ENCODE results near the gene MPZL3. TPM values are rescaled to one million over a fixed set of nuclear protein-coding genes. Genes with fewer than 3 reads are reported as not detected.
A peak's percentile ranks its signal among the peaks of the same experiment; 100 is the strongest.

The MPZL3 gene
- total RNA-seq, 1 experiment from 2014 or later: 2.2 TPM

DNA sequence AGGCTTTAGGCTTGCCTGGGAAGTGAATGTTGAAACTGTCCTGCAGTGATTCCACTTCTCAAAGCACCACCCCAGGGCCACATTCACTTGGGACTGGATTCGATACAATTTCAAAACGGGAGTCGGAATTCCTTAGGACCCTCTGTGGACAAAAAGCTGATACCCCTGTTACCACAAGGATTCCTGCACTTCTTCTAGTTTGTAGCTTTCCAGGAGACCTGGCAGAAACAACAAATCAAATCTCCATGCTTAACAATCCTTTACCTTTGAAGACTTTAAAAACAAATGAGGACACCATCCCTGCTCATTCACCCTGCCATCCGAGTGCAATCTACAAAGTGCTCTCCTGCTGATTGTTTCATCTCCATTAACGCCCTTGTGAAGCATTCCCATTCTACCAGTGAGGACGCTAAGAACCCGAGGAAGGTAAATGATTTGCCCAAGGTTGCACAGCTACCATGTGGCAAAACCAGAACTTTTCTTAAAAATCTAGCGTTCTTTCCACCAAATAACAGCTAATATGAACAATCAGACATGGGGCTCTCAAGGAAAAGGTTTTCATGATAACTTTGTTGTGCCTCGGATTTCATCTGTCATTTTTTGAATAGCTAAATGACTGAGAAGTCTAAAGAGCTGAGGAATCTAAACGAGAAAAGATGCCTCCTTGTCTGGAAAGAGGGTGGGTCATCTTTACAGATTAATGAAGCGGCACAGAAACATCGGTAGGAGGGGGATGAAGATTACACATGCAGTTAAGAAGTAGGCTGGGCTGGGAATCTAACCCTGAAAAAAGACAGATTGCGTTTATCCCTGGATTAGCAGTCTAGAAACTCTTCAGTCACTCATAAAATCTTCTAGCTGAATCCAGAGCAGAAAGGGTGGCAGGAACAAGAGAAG lies 12.7 kb upstream of the MPZL3 start:
- DNase-seq (ENCODE audit: low read depth): no peak

- peak; percentile 62 for DNase-seq (ENCODE audit: low read depth)
These were observed 11.8 kb upstream of the MPZL3 start, which contains the start of gene MPZL2 for GRCh38 chr11:118263695-118264568. TSS of gene MPZL2 (minus strand) at chr11:118264297. CDS start at chr11:118264153, 144 bp downstream.

GRCh38 chr11:118263112-118263511 lies 10.9 kb upstream of the MPZL3 start:
- no peak for DNase-seq (ENCODE audit: low read depth)

DNA sequence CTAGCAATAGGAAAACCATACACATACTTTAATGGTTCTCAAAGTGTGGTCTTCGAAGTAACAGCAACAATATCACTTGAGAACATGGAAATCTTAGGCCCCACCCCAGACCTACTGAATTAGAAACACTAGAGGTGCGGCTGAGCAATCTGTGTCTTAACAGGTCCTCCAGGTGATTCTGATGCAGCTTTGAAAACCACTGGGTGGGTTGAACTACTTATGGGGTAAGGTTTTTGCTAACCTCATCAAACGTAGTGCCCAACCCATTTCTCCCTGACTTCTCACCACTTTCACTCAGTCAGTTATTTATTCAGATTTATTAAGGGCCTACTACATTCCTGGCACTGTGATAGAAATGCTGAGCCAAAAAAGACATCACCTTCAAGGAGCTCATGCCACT lies 8.2 kb upstream of the MPZL3 start:
- no peak for DNase-seq (ENCODE audit: low read depth)

DNA sequence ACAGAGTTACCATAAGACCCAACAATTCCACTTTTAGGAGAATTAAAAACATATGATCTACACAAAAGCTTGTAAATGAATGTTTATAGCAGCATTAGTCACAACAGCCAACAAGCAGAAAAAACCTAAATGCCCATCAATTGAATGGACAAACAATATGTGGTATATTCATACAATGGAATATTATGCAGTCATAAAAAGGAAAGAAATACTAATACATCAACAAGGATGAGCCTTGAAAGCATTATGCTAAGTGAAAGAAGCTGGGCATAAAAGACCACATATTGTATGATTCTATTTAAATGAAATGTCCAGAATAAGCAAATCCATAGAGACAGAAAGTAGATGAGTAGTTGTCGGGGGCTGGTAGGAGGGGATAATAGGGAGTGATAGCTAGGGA lies 7.0 kb upstream of the MPZL3 start:
- DNase-seq (ENCODE audit: low read depth): no peak

GRCh38 chr11:118258410-118258809 lies 6.2 kb upstream of the MPZL3 start:
- no peak for DNase-seq (ENCODE audit: low read depth)

GRCh38 chr11:118252688-118253087 lies 523 bp upstream of the MPZL3 start:
- no peak for DNase-seq (ENCODE audit: low read depth)

DNA sequence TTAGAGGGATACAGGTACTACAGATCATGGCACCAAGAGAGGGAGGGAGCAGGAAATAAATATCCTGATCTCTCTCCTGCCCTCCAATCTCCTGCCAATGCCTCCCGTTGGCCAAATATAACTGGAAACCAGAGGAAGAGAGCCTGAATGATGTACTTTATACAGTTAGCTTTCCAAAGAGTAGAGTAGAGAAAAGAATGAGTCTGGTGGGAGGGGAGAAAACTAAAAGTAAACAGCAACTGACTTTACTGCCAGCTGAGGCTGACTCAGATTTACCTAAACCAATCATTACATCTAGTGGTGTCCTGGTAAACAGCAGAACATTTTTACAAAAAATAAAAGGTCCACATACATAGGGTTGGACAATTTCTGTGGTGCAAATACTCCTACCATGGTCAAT lies 5.1 kb downstream of the MPZL3 start:
- no peak for DNase-seq (ENCODE audit: low read depth)

GRCh38 chr11:118245936-118246562 lies 6.1 kb downstream of the MPZL3 start:
- no peak for DNase-seq (ENCODE audit: low read depth)

- DNase-seq (ENCODE audit: low read depth): no peak
These were observed 8.0 kb downstream of the MPZL3 start for GRCh38 chr11:118243993-118244762.

GRCh38 chr11:118243161-118243560 lies 9.0 kb downstream of the MPZL3 start:
- no peak for DNase-seq (ENCODE audit: low read depth)

DNA sequence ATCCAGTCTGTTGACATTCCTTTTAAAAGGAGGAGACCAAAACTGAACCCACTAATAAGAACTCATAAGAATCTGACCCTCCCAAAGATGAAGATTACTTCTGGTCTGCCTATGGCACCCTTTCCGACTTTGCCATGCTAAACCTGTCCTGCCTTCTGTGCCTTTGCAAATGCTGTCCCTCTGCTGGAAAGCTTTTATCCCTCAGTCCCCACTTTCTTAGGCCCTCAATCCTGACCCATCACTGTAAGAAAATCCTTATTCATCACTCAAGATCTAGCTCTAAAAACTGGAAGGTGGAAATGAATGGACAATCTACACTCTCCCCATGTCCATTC lies 10.4 kb downstream of the MPZL3 start:
- no peak for DNase-seq (ENCODE audit: low read depth)

DNA sequence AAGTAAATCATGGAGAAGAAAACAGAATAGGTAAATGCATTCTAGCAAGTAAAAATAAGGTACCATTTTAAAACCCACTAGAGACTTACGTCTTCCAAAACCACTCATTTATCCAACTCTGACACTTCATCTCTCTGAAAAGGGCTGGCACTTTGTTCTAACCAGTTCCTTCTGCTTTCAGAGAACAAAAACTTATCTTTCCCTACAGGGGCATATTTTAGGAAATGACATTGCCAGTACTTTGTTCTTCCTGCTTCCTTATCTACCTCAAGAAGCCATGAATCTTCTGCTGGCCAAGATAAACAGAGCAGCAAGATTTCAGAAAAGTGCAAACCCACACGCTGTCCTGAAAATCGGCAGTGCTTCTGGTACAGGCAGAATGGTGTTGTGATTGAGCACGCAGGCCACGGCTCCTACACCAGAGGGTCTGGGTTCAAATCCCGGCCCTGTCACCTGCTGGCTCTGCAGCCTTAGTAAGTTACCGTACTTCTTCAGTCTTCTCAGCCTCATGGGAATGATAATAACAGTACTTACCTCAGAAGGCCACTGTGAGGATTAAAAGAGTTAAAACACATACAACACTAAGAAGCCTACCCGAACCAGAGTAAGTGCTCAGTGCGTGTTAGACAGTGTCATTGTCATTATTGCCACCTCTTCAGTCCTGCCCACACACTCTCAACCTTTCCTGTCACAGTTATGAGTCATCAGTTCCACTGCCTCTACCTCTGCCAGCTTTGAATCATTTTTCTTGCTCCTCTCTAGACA lies 11.0 kb downstream of the MPZL3 start:
- peak; percentile 66 for DNase-seq (ENCODE audit: low read depth)

DNA sequence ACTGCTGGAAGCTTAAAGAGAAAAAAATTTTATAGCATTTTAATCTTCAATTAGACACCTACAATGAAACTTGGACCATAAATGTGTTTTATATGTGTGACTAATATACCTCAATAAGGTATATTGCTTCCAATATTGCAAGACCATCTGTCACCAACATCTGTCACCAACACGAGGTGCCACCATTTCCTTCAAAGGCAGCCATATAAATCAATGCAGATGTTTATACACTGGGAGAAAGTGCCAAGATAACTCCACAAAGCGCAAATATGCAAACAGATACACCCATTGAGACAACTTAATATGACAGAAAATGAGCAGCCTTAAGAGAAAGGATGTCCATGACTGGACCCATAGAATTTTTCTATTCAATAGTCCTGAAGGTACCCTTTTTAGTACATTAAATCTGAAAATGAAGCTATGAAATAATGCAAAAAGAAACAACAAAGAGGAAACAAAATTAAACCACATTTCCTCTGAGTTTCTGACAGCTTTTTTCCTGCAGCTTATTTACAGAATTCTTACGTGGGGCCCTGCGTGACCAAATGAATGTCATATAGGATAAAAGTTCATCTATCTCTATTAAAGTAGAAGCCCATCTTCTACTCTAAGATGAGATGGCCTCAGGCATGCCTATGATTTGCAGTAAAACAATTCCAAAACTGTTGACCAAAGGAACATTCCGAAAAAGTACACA lies 12.5 kb downstream of the MPZL3 start:
- DNase-seq (ENCODE audit: low read depth): no peak

GRCh38 chr11:118238929-118239328 lies 13.2 kb downstream of the MPZL3 start:
- DNase-seq (ENCODE audit: low read depth): no peak

- no peak for DNase-seq (ENCODE audit: low read depth)
These were observed 13.7 kb downstream of the MPZL3 start for GRCh38 chr11:118238421-118238820.

- no peak for DNase-seq (ENCODE audit: low read depth)
These were observed 16.0 kb downstream of the MPZL3 start for GRCh38 chr11:118236170-118236569.

DNA sequence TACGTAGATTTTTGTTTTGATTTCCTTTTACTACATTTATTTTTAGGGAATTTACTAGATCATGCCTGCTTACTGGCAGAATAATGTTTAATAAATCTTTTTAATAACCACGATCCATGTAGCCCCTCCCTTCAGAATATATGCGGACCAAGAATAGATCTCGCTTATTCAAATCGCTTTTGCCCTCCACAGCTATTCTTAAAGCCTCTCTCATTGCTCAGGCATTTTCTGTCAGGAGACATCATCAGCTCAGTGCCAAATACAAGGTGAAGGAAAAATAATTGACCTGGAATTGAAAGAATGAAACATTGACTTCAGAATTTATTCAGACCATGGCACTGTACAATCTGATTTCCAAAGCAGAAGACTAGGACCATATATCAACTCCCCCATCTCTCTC lies 17.3 kb downstream of the MPZL3 start:
- DNase-seq (ENCODE audit: low read depth): no peak

DNA sequence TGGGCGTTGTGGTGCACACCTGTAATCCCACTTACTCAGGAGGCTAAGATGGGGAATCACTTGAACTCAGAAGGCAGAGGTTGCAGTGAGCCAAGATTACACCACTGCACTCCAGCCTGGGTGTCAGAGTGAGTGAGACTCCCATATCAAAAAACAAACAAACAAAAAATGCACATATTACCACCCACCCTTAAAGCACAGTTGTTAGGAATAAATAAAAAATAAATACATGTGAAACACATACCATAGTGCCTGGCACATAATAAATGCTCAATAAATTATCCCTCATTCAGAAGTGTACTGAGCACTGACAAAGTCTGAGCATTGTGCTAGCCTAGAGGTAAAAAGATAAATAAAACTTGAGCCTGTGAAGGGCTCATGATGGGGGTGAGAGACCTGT lies 18.3 kb downstream of the MPZL3 start:
- DNase-seq (ENCODE audit: low read depth): no peak

DNA sequence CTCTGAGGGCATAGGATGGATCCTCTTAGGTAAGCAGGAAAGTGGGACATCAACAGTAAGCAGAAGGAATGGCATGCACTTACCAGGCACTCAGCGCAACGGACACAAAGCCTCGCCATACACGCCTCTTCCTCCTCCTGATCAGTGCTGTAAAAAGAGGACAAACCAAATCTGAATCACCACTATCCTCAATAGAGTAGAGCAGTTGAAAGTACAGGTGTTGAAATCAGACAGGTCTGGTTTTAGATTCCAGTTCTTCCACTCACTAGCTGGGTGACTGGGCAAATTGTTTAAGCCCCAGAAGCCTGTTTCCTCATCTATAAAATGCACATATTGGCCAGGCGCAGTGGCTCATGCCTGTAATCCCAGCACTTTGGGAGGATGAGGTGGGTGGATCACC lies 18.8 kb downstream of the MPZL3 start:
- DNase-seq (ENCODE audit: low read depth): no peak

Data from HT1080 (cell line).